Transverse colon (tissue), 4 donors: Measurements from ENCODE around the gene CDH18. TPM values are rescaled to one million over a fixed set of nuclear protein-coding genes. Genes with fewer than 3 reads are reported as not detected.

Source experiments
- DNase-seq: peaks from one replicate; pipeline ENCODE4 v3.0.0-alpha.2; 2019
- H3K27ac ChIP-seq, 4 donors: fragments of 200-600 bp; sonication (generic); 2 replicates each; pipeline ENCODE4 v1.5.1; 2016 to 2018; ENCODE audit warnings: inconsistent platforms in 4 of 4
- H3K27me3 ChIP-seq: fragments of 200-600 bp; sonication (generic); 2 replicates; pipeline ENCODE4 v1.5.1; 2017; ENCODE audit warnings: inconsistent platforms
- H3K36me3 ChIP-seq, 4 donors: fragments of 200-600 bp; sonication (generic); 2 replicates each; pipeline ENCODE4 v1.5.1; 2017 to 2019; ENCODE audit warnings: inconsistent platforms in 4 of 4
- H3K4me1 ChIP-seq, 4 donors: fragments of 200-600 bp; sonication (generic); 2 replicates each; pipeline ENCODE4 v1.5.1; 2017 to 2020; ENCODE audit warnings: inconsistent platforms in 4 of 4
- H3K4me3 ChIP-seq, 4 donors: fragments of 200-600 bp; sonication (generic); 1 replicate in 1 of 4; 2 replicates in 3 of 4; pipeline versions ENCODE4 v1.5.1 to v1.6.1; 2017 to 2019; ENCODE audit warnings: inconsistent platforms in 4 of 4
- H3K9me3 ChIP-seq, 2 donors: fragments of 200-600 bp; sonication (generic); 2 replicates each; pipeline ENCODE4 v1.5.1; 2017 to 2019; ENCODE audit warnings: inconsistent platforms in 2 of 2
- EP300 ChIP-seq: sonication (generic); formaldehyde crosslinking; IDR thresholded peaks from one replicate; pipeline ENCODE4 v1.6.1; 2017; ENCODE audit warnings: antibody characterized with exemption, low read depth
- POLR2A ChIP-seq: fragments of 450-650 bp; IDR thresholded peaks from one replicate; pipeline ENCODE4 v1.6.1; 2016; ENCODE audit warnings: antibody characterized with exemption, mild to moderate bottlenecking, moderate library complexity
- POLR2AphosphoS5 ChIP-seq, 3 donors: sonication (generic); formaldehyde crosslinking; IDR thresholded peaks; one replicate each; pipeline ENCODE4 v1.6.1; 2016; ENCODE audit warnings: antibody characterized with exemption in 3 of 3
- WGBS, 2 donors: methylation state at CpG; one replicate each; pipeline ENCODE4 v1.1.5; 2018; ENCODE audit warnings: low coverage in 1 of 2; 5-methylcytosine and 5-hydroxymethylcytosine counted together
- in situ Hi-C, 4 donors: fragments of 200-750 bp; cut with MboI; loops; one replicate each; pipeline versions ENCODE4 v1.15.0 to v1.15.1; 2017; ENCODE audit warnings: low sequenced_read_pairs in 3 of 4, low pct_ligation_motif_present in 1 of 4, low pct_unique_long_range_greater_than_20kb in 1 of 4
- intact Hi-C: fragments of 100-400 bp; cut with DNase I; formaldehyde crosslinking; loops from one replicate; pipeline ENCODE4 v1.15.1; 2023; ENCODE audit warnings: low total_unique reads
- total RNA-seq, 4 donors: library from RNA; depleted of rRNA; stranded (reverse); fragments of >200 nt; gene quantifications; one replicate each; pipeline ENCODE4 v1.1.0, GENCODE V29; 2016
- TF ChIP-seq, protein P1 (sequence below), 5 experiments: fragments of 200-600 bp in 3 of 5; fragments of 450-650 bp in 2 of 5; sonication (generic) in 3 of 5; IDR thresholded peaks; 1 replicate in 2 of 5; 2 replicates in 3 of 5; pipeline ENCODE4 v1.5.1; 2016 to 2017; ENCODE audit warnings: antibody characterized with exemption in 5 of 5, inconsistent platforms in 3 of 5, mild to moderate bottlenecking in 2 of 5, moderate library complexity in 1 of 5

Gene CDH18
- total RNA-seq, 4 donors from 2014 or later: not detected

DNA sequence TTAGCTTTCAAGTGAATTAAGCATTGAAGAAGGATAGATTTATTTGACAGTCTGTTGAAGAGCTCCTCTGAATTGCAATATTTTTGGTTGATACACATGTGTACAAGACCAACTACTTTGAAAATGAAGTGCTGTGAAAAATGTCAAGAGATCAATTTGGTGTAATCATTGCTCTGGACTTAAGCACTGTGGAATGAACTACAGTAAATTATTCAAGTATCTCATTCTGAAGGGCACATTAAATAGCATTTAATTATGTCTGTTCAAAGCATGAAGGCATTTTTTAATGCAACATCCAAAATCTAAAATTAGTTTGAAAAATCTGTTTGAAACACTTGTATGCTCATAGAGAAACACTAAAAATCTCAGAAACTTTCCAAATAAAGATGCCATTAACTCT lies 107.5 kb downstream of the CDH18 start:
- intact Hi-C loops: no loop called here
- in situ Hi-C loops: no loop called here
- Histone ChIP-seq H3K4me3 (no peak overlapping the region), H3K36me3 (no peaks in the 10 kb centered on the region), H3K27ac (no peak overlapping the region), H3K4me1 (no peaks in the 10 kb centered on the region), H3K9me3 (no peaks in the 10 kb centered on the region), H3K27me3 (no peaks in the 10 kb centered on the region)
- DNase-seq: no peak
- TF ChIP-seq, protein P1, sequence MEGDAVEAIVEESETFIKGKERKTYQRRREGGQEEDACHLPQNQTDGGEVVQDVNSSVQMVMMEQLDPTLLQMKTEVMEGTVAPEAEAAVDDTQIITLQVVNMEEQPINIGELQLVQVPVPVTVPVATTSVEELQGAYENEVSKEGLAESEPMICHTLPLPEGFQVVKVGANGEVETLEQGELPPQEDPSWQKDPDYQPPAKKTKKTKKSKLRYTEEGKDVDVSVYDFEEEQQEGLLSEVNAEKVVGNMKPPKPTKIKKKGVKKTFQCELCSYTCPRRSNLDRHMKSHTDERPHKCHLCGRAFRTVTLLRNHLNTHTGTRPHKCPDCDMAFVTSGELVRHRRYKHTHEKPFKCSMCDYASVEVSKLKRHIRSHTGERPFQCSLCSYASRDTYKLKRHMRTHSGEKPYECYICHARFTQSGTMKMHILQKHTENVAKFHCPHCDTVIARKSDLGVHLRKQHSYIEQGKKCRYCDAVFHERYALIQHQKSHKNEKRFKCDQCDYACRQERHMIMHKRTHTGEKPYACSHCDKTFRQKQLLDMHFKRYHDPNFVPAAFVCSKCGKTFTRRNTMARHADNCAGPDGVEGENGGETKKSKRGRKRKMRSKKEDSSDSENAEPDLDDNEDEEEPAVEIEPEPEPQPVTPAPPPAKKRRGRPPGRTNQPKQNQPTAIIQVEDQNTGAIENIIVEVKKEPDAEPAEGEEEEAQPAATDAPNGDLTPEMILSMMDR (IDR thresholded peaks at IDR 0.05): no peak
- TF ChIP-seq EP300 (no peak), POLR2A (no peak)

DNA sequence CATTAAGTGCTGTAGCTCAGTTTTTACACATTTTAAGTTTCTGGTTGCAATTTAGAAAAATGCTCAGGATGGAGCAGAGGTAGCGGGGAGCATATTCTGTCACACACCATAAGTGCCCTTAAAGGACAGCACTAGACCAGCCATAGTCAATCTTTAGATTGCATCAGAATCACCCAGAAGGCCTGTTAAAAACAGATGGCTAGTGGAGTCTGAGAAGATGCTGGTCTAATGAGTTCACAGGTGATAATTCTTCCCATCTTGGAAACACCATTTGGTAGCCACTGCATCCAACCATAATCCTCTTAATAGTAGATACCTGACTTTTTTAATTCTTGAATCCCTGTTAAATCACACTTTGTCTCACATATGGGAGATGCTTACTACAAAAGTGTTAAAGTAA lies 113.2 kb downstream of the CDH18 start:
- 91 to 100% methylated on average over 1 of the region's 1 CpG for WGBS, 2 donors
- intact Hi-C loops: no loop called here
- H3K4me3 ChIP-seq: no peak overlapping the region
- no peak for TF ChIP-seq EP300
- no peak for TF ChIP-seq POLR2A
- TF ChIP-seq, protein P1 (IDR thresholded peaks at IDR 0.05): no peak
- H3K27me3 ChIP-seq: no peaks in the 10 kb centered on the region
- H3K9me3 ChIP-seq: peaks cover 0 to 8% of the 10 kb centered on the region in 2 donors
- no peaks in the 10 kb centered on the region for H3K4me1 ChIP-seq
- H3K36me3 ChIP-seq: no peaks in the 10 kb centered on the region
- in situ Hi-C loops: no loop called here
- DNase-seq: no peak
- H3K27ac ChIP-seq: no peak overlapping the region

DNA sequence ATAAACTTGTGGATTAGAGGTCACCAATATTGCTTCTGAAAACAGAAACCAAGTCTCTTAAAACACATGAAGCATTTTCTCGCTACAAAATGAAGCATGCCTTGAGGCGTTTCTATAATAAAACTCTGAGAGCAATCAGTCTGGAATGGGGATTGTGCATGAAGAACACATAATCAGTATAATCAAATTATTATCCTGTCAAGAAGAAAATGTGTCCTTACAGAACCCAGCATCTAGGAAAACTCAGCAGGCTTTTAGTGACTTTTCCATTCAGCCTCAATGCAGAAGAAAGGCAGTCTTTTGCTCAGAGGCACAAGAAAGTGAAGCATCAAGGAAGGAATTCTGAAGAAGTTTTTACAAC lies 121.9 kb downstream of the CDH18 start:
- no peak for DNase-seq
- Histone ChIP-seq H3K27me3 (no peaks in the 10 kb centered on the region), H3K36me3 (no peaks in the 10 kb centered on the region), H3K4me3 (no peak overlapping the region), H3K27ac (no peak overlapping the region), H3K9me3 (no peaks in the 10 kb centered on the region), H3K4me1 (no peaks in the 10 kb centered on the region)
- TF ChIP-seq POLR2A (no peak), POLR2AphosphoS5 (IDR thresholded peaks at IDR 0.05) (no peak), EP300 (no peak)
- TF ChIP-seq, protein P1 (IDR thresholded peaks at IDR 0.05): no peak
- 63 to 83% methylated on average over 2 of the region's 2 CpGs for WGBS, 2 donors
- intact Hi-C loops: no loop called here
- in situ Hi-C loops: no loop called here

DNA sequence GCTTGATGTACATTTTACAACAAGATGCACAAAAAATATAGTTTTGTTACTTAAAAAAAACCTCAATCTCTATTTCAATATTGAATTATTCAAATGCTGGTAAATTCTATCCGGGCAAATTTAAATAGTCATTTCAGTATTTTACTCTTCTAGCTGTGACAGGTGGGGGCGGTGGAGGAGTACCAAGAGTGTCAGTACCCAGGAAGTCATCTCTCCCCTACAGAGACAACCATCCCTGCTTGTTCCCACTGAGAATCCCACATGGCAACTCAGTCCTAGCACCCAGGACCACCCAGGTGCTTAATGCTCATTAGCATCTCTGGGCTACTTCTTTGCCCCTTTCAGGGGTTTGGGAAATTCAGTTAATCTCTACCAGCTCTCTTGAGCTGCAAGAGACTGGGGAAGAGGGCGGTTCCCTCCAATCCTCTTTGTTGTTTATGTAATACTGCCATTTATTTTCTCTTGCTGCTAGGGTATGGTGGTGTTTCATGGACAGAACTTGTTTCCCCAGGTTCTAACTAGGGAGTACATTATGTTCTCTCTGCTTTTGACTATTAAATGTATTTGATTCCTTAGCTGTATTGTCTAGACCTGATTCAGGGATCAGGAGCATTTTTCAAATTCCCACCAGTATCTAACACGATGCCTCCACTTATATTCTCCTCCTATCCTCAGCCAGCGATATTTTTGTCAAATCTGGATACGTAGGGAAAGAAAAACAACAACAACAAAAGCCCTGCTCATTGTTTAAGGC lies 122.5 kb downstream of the CDH18 start:
- Histone ChIP-seq H3K36me3 (no peaks in the 10 kb centered on the region), H3K27me3 (no peaks in the 10 kb centered on the region), H3K4me1 (no peaks in the 10 kb centered on the region), H3K4me3 (no peak overlapping the region), H3K27ac (no peak overlapping the region), H3K9me3 (no peaks in the 10 kb centered on the region)
- in situ Hi-C loops (no loop called here), intact Hi-C loops (no loop called here)
- WGBS, 2 donors: 58 to 77% methylated on average over 4 to 6 of the region's 6 CpGs
- no peak for DNase-seq
- TF ChIP-seq POLR2A: no peak

DNA sequence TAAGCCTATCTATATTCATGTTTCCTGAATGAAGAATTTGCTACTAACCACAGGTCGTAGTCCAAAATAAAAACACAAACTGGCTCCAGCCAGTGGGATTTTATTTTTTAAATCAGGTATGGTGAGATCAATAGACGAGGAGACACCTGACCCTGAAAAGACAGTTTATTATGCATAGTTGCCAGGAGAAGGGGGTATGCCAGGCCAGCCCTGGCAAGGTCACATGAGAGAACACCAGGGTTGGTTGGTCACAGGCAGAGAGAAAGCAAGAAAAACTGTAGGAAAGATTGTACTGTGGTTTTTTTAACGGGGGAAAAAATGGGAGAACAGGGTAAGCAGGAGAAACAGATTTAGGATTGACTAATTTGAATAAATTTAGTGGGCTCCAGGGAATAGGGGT lies 125.3 kb downstream of the CDH18 start:
- no peak for DNase-seq
- Histone ChIP-seq H3K36me3 (no peaks in the 10 kb centered on the region), H3K27ac (no peak overlapping the region), H3K9me3 (no peaks in the 10 kb centered on the region), H3K27me3 (no peaks in the 10 kb centered on the region), H3K4me3 (no peak overlapping the region), H3K4me1 (no peaks in the 10 kb centered on the region)
- TF ChIP-seq POLR2AphosphoS5 (IDR thresholded peaks at IDR 0.05): no peak
- TF ChIP-seq POLR2A: no peak
- TF ChIP-seq, protein P1 (IDR thresholded peaks at IDR 0.05): no peak
- TF ChIP-seq EP300: no peak
- intact Hi-C loops: no loop called here
- WGBS, 2 donors: 69 to 74% methylated on average over 3 of the region's 3 CpGs
- in situ Hi-C loops: no loop called here
